Keratinocyte (primary cell): ENCODE measurements around the gene CDC42EP4.

Source experiments
- CTCF ChIP-seq, 3 experiments: IDR thresholded peaks in 1 of 3; conservative IDR thresholded peaks in 1 of 3; optimal IDR thresholded peaks in 1 of 3; 2 replicates in 2 of 3; 3 replicates in 1 of 3; pipeline versions ENCODE3 to v1.5.1; 2011; ENCODE audit warnings: low read length in 3 of 3, mild to moderate bottlenecking in 3 of 3, moderate library complexity in 2 of 3, control low read depth in 1 of 3, inconsistent platforms in 1 of 3; ENCODE audit not compliant: insufficient read depth in 2 of 3; ENCODE audit errors: extremely low read depth in 1 of 3
- EZH2 ChIP-seq: IDR thresholded peaks from one replicate; pipeline ENCODE4 v1.6.1; 2012; ENCODE audit warnings: inconsistent platforms, mild to moderate bottlenecking, low read length, moderate library complexity

DNA sequence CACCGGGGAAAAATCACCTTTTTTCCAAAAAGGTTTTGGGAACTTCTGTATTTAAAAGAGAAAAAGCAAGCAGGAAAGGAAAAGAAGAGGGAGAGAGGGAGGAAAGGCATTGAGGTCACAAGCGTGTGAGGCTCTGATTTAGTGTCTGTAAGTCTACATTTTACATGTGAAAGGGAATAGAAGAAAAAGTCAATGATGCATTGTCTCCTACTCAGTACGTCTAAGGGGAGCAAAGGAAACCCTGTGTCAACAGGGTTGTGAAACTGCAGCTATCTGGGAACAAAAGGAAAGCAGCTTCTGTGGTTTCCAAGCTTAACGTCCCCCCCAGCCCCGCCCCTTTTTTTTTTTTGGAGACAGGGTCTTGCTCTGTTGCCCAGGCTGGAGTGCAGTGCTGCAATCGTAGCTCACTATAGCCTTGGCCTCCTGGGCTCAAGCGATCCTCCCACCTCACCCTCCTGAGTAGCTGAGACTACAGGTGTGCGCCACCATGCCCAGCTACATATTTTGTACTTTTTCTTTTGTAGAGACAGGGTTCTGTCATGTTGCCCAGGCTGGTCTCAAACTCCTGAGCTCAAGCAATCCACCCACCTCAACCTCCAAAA lies 1.8 kb upstream of the CDC42EP4 start:
- TF ChIP-seq CTCF (optimal IDR thresholded peaks at IDR 0.05 in 1 of 3, IDR thresholded peaks at IDR 0.05 in 1 of 3, conservative IDR thresholded peaks at IDR 0.05 in 1 of 3; ENCODE audit: extremely low read depth in 1 of 3, insufficient read depth in 2 of 3, low read length in 3 of 3) (no peak), EZH2 (no peak)
